ENCODE results near the gene MRPL48. TPM values are rescaled to one million over a fixed set of nuclear protein-coding genes. Genes with fewer than 3 reads are reported as not detected.

MRPL48 gene
- total RNA-seq (2022; extraction: Qiagen RNA extraction; ENCODE audit: low read depth): 48.1 to 64.0 TPM (median 53.1 TPM) in 5 replicates

GRCh38 chr11:73787643-73788558 is at the start of gene MRPL48:
TSS of gene MRPL48 (plus strand) at chr11:73787874. CDS start at chr11:73787972, 98 bp downstream.

GRCh38 chr11:73760679-73761402 is 26.8 kb upstream of the MRPL48 start, which contains the start of gene RAB6A:
TSS of gene RAB6A (minus strand) at chr11:73761074. CDS start at chr11:73760635, 439 bp downstream.

DNA sequence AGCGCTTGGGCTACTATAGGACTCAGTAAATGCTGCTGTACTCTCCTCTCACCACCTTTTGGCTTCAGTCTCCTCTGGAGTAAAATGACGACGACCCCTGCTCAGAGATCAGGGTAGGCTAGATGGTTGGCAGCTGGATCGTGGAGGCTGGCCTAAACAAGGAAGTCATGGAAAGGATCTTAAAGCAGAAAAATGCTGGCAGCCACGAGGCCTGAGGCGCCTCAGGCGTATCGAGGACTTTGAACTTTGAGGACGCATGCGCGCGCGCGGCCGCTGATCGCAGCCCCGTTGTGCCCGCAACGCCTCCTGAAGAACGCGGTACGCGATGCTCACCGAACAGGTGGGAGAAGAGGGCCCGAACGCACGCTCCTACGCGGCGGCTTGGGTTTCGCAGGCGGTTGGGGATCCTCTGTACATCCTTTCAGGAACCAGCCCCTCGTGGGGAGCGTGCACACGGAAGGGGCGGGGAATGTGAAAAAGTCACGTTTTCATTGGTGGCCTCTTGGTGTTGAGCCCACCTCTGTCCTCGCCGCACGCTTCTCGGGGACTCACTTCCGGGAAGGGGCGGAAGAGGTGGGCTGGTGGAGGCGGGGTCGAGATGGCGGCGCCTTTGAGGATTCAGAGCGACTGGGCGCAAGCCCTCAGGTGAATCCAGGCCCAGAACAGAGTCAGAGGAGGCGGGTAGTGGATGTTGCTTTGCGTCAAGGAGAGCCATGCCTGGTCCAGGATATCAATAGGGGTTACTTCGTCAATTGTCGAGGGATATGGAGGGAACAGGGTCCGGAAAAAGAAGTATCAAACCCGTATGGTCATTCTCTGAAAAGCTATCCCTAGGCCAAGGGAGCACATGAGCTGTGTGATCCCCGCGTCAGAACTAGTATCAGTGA is 89.0 kb downstream of the MRPL48 start, which contains the start of the genes COA4 and PAAF1:
COA4 (minus strand) TSS at position 423 of the 887 bp plus-strand sequence. CDS start 3,468 bp downstream, outside the sequence.
PAAF1 (plus strand) TSS at position 576 of the 887 bp plus-strand sequence; CDS start at position 599, 23 bp downstream.

Other genes with a start within 250 kb of the MRPL48 start
- gene FAM168A, start 189.8 kb upstream of the MRPL48 start, total RNA-seq (2022; extraction: Qiagen RNA extraction; ENCODE audit: low read depth): 10.5 to 15.3 TPM (median 13.0 TPM) in 5 replicates
- 0.44 to 1.2 TPM (median 0.85 TPM) in 5 replicates for gene PLEKHB1, start 141.3 kb upstream of the MRPL48 start, total RNA-seq (2022; extraction: Qiagen RNA extraction; ENCODE audit: low read depth)
- gene RAB6A, start 26.8 kb upstream of the MRPL48 start, total RNA-seq (2022; extraction: Qiagen RNA extraction; ENCODE audit: low read depth): 41.2 to 61.9 TPM (median 61.2 TPM) in 5 replicates
- gene COA4, start 89.0 kb downstream of the MRPL48 start, total RNA-seq (2022; extraction: Qiagen RNA extraction; ENCODE audit: low read depth): 127 to 162 TPM (median 135 TPM) in 5 replicates
- 10.6 to 11.7 TPM (median 10.9 TPM) in 5 replicates for gene PAAF1, start 89.1 kb downstream of the MRPL48 start, total RNA-seq (2022; extraction: Qiagen RNA extraction; ENCODE audit: low read depth)
- 0.27 to 0.42 TPM (median 0.32 TPM) in 3 of 5 replicates, not detected in the others for gene DNAJB13, start 163.2 kb downstream of the MRPL48 start, total RNA-seq (2022; extraction: Qiagen RNA extraction; ENCODE audit: low read depth)
- gene UCP2, start 195.0 kb downstream of the MRPL48 start, total RNA-seq (2022; extraction: Qiagen RNA extraction; ENCODE audit: low read depth): 69.6 to 84.6 TPM (median 79.5 TPM) in 5 replicates
- 1.1 to 2.0 TPM (median 1.3 TPM) in 5 replicates for gene UCP3, start 221.2 kb downstream of the MRPL48 start, total RNA-seq (2022; extraction: Qiagen RNA extraction; ENCODE audit: low read depth)

All from A549 treated with RU486 at 1 μM for 4 hours (cell line).